ENCODE measurements around the gene BAIAP2L2. TPM values are rescaled to one million over a fixed set of nuclear protein-coding genes. Genes with fewer than 3 reads are reported as not detected.

BAIAP2L2 gene
- total RNA-seq, 2 donors from 2014 or later, result 0.66 to 4.4 TPM

DNA sequence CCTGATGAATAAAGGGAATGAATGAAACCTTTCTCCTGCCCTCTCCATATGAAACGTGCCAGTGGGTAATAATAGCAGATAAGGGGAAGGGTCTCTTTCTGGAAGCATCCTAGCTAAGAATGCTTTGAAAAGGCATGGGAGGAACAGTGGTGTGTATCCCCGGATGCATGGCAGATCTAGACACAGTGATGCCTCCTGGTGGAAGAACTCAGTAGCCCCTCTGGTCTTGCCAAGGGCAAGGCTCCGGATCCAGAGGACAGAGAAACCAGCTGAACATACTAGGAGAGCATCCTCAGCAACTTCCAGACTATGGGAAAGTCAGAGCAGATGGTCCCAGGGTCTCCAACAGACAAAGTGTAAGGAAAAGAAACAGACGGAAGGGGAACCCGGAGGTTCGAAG lies 6.4 kb downstream of the BAIAP2L2 start:
- 70 to 78% methylated on average over 6 of the region's 6 CpGs for WGBS, 2 donors
- intact Hi-C loops (cut with DNase I), result no loop called here
- Histone ChIP-seq H3K9me3 (no peaks in the 10 kb centered on the region), H3K36me3 (replicated peaks in 1 of 2; ENCODE audit: insufficient read depth in 1 of 2, low read depth in 2 of 2) (no peaks in the 10 kb centered on the region), H3K27me3 (no peaks in the 10 kb centered on the region), H3K27ac (no peak overlapping the region), H3K4me1 (peaks cover 21% of the 10 kb centered on the region), H3K4me3 (no peak overlapping the region)
- TF ChIP-seq, protein P1, sequence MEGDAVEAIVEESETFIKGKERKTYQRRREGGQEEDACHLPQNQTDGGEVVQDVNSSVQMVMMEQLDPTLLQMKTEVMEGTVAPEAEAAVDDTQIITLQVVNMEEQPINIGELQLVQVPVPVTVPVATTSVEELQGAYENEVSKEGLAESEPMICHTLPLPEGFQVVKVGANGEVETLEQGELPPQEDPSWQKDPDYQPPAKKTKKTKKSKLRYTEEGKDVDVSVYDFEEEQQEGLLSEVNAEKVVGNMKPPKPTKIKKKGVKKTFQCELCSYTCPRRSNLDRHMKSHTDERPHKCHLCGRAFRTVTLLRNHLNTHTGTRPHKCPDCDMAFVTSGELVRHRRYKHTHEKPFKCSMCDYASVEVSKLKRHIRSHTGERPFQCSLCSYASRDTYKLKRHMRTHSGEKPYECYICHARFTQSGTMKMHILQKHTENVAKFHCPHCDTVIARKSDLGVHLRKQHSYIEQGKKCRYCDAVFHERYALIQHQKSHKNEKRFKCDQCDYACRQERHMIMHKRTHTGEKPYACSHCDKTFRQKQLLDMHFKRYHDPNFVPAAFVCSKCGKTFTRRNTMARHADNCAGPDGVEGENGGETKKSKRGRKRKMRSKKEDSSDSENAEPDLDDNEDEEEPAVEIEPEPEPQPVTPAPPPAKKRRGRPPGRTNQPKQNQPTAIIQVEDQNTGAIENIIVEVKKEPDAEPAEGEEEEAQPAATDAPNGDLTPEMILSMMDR (IDR thresholded peaks at IDR 0.05), result peak in 2 of 7 experiments; percentile 4 to 20
- no peak for TF ChIP-seq POLR2A (IDR thresholded peaks at IDR 0.05)
- DNase-seq (no peak), ATAC-seq (no peak)

DNA sequence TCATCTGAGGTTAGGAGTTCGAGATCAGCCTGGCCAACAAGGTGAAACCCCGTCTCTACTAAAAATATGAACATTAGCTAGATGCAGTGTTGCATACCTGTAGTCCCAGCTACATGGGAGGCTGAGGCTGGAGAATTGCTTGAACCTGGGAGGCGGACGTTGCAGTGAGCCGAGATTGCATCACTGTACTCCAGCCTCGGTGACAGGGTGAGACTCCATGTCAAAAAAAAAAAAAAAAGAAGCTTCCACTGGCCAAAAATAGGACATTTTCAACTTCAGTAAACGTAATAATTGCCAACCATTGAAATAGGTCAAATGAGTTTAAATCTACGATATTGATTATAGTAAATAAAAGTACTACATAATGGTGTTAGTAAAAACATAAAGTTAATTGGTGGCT lies 6.8 kb downstream of the BAIAP2L2 start:
- DNase-seq, result no peak
- Histone ChIP-seq H3K36me3 (replicated peaks in 1 of 2; ENCODE audit: insufficient read depth in 1 of 2, low read depth in 2 of 2) (no peaks in the 10 kb centered on the region), H3K27ac (no peak overlapping the region), H3K27me3 (no peaks in the 10 kb centered on the region), H3K9me3 (no peaks in the 10 kb centered on the region), H3K4me1 (peaks cover 19% of the 10 kb centered on the region), H3K4me3 (no peak overlapping the region)
- intact Hi-C loops (cut with DNase I), result no loop called here
- 80% methylated on average over 8 of the region's 8 CpGs for WGBS, 2 donors
- TF ChIP-seq, protein P1 (IDR thresholded peaks at IDR 0.05), result no peak
- no peak for TF ChIP-seq POLR2A (IDR thresholded peaks at IDR 0.05)
- ATAC-seq, result no peak

DNA sequence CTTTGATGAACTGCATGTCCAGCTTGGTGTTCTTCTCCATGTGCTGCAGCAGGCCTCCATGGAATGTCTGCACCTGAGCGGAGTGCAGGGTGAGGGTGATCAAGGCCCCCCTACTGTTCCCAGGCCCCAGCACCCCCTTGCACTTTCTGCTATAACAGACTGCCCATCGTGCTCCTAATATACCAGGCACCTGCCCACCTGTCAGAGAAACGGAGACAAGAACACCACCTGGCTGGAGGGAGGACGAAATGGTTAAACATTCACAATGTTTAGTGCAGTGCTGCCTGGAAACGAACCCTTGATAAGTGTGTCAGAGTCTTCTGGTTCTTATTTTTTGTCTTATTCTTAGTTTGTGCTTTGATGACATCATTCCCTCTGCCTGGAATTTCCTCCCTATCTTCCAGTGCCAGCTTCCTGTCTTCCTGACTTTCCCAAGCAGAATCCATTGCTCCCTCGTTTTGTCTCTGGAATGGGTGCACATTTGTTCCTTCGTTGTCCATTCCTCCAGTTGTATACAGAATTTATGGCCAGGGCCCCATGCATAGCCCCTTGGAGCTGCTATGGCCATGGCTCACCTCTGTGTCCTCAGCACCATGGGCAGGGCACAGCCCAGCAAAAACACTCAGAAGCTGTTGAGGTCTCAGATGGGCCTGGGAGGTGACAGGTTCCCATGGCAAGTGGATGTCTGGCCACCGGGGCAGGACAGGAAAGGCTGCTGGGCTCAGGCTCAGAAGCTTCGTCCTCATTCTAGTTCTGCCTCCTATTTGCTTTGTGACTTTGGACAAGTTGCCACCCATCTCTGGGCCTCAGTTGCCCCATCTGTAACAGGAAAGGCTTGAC lies 11.9 kb downstream of the BAIAP2L2 start:
- no peaks in the 10 kb centered on the region for H3K36me3 ChIP-seq (replicated peaks in 1 of 2; ENCODE audit: insufficient read depth in 1 of 2, low read depth in 2 of 2)
- H3K9me3 ChIP-seq, result no peaks in the 10 kb centered on the region
- no peaks in the 10 kb centered on the region for H3K27me3 ChIP-seq
- peaks cover 5% of the 10 kb centered on the region for H3K4me1 ChIP-seq
- H3K4me3 ChIP-seq, result no peak overlapping the region
- ATAC-seq (peak; percentile 27), DNase-seq (no peak)
- WGBS, 2 donors, result 46 to 56% methylated on average over 9 of the region's 9 CpGs
- TF ChIP-seq POLR2A (IDR thresholded peaks at IDR 0.05), result no peak
- TF ChIP-seq, protein P1 (IDR thresholded peaks at IDR 0.05), result no peak
- intact Hi-C loops (cut with DNase I), result no loop called here
- no peak overlapping the region for H3K27ac ChIP-seq

DNA sequence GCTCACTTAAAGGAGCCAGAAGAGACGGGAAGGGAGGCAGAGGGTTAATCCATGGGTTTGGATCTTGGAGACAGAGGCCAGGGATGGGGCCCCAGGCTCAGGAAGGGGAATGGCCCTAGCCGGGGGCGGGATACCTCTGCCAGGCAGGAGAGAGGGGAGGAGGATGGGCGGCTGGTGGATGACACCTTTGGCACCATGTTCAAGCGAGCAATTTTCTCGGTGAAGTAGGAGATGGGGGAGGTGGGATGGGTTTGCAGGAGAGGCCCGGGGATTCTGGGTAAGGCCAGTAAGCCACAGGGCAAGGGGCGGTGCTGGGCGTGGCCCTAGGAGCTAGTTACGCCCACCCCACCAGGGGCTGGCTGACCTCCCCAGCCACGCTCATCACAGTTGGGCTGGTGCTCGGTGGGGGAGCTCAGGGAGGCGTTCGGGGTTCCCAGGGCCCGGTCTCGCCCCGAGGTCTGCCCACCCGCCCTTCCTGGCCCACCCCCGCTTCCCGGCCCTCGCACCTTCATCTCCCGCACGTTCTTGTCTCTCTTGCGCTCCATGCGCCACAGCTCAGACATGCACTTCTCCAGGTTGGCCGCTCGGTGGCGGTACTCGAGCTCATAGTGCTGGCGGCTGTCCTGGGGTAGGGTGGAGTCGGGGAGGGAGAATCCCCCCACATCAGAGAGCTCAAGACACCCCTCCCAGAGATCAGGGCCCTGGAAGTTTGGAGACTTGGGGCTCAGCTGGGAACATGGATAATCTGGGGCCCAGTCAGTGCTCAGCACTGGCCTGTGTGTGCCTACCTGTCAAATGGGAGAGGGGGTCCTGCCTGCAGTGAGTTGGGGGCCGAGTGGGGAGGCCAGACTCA lies 12.7 kb downstream of the BAIAP2L2 start:
- no peaks in the 10 kb centered on the region for H3K27me3 ChIP-seq
- intact Hi-C loops (cut with DNase I), result no loop called here
- H3K4me1 ChIP-seq, result peaks cover 5% of the 10 kb centered on the region
- TF ChIP-seq POLR2A (IDR thresholded peaks at IDR 0.05), result no peak
- TF ChIP-seq, protein P1 (IDR thresholded peaks at IDR 0.05), result no peak
- H3K36me3 ChIP-seq (replicated peaks in 1 of 2; ENCODE audit: insufficient read depth in 1 of 2, low read depth in 2 of 2), result no peaks in the 10 kb centered on the region
- ATAC-seq (no peak), DNase-seq (no peak)
- no peaks in the 10 kb centered on the region for H3K9me3 ChIP-seq
- no peak overlapping the region for H3K27ac ChIP-seq
- no peak overlapping the region for H3K4me3 ChIP-seq
- WGBS, 2 donors, result 66 to 85% methylated on average over 13 to 32 of the region's 32 CpGs

Data from body of pancreas (tissue), 4 donors.